ENCODE measurements around the gene BLVRA.

- no peak for TF ChIP-seq TAF1 (IDR thresholded peaks at IDR 0.05; ENCODE audit: low read depth, low read length)
- no peak for TF ChIP-seq POLR2A (IDR thresholded peaks at IDR 0.05; ENCODE audit: low read depth, low read length)
- TF ChIP-seq POLR2AphosphoS5 (IDR thresholded peaks at IDR 0.05; ENCODE audit: low read depth, low read length) = no peak
- no peak for TF ChIP-seq POU2F2 (IDR thresholded peaks at IDR 0.05; ENCODE audit: low read depth, low read length)
- no peak for TF ChIP-seq PAX5 (IDR thresholded peaks at IDR 0.05; ENCODE audit: insufficient read depth, low read length, severe bottlenecking)
These were observed 23.1 kb upstream of the BLVRA start for GRCh38 chr7:43735403-43735801.
